GM12872 (cell line): ENCODE results near the gene SHANK1.

Experiments
- CTCF ChIP-seq: IDR thresholded peaks from 3 replicates; pipeline ENCODE4 v1.5.1; 2011; ENCODE audit warnings: low read depth, mild to moderate bottlenecking, low read length, moderate library complexity; ENCODE audit not compliant: insufficient read depth

SHANK1 gene

GRCh38 chr19:50624949-50625600 is 94.5 kb downstream of the SHANK1 start:
- no peak for TF ChIP-seq CTCF
